H9 (cell line): ENCODE results near the gene PIK3R5. TPM values are rescaled to one million over a fixed set of nuclear protein-coding genes. Genes with fewer than 3 reads are reported as not detected.

Source experiments
- DNase-seq: peaks from one replicate; pipeline ENCODE4 v3.0.0-alpha.2; 2017
- H2AFZ ChIP-seq: one replicate; pipeline ENCODE4 v1.6.1; 2013; ENCODE audit warnings: mild to moderate bottlenecking, low read length, control low read depth, moderate library complexity
- H2AK5ac ChIP-seq: 2 replicates; pipeline ENCODE4 v1.6.1; 2013; ENCODE audit warnings: low read length, control low read depth, mixed read lengths; ENCODE audit not compliant: insufficient read length
- H2BK120ac ChIP-seq: one replicate; pipeline ENCODE4 v1.6.1; 2013; ENCODE audit warnings: low read depth, mild to moderate bottlenecking, low read length, control low read depth, inconsistent platforms; ENCODE audit not compliant: poor library complexity, severe bottlenecking
- H2BK12ac ChIP-seq: 2 replicates; pipeline ENCODE4 v1.6.1; 2013; ENCODE audit warnings: low read length, control low read depth, mixed read lengths, low read depth; ENCODE audit not compliant: insufficient read length
- H2BK15ac ChIP-seq: 2 replicates; pipeline ENCODE4 v1.6.1; 2013; ENCODE audit warnings: low read depth, low read length, control low read depth
- H2BK20ac ChIP-seq: one replicate; pipeline ENCODE4 v1.6.1; 2013; ENCODE audit warnings: low read depth, mild to moderate bottlenecking, low read length, control low read depth, inconsistent platforms; ENCODE audit not compliant: poor library complexity, severe bottlenecking
- H2BK5ac ChIP-seq: 2 replicates; pipeline ENCODE4 v1.6.1; 2013; ENCODE audit warnings: low read length, control low read depth, mixed read lengths; ENCODE audit not compliant: insufficient read length
- H3K14ac ChIP-seq: 2 replicates; pipeline ENCODE4 v1.6.1; 2013; ENCODE audit warnings: low read length, control low read depth; ENCODE audit not compliant: insufficient read depth
- H3K18ac ChIP-seq: 2 replicates; pipeline ENCODE4 v1.6.1; 2013; ENCODE audit warnings: low read depth, mild to moderate bottlenecking, mixed read lengths, low read length, control low read depth; ENCODE audit not compliant: insufficient read length
- H3K23ac ChIP-seq: 2 replicates; pipeline ENCODE4 v1.6.1; 2013; ENCODE audit warnings: low read length, control low read depth, mixed read lengths, low read depth; ENCODE audit not compliant: insufficient read length
- H3K23me2 ChIP-seq: 2 replicates; pipeline ENCODE4 v1.6.1; 2013; ENCODE audit warnings: low read depth, mild to moderate bottlenecking, mixed read lengths, low read length, control low read depth; ENCODE audit not compliant: insufficient read length, poor library complexity, severe bottlenecking
- H3K27ac ChIP-seq: 2 replicates; pipeline ENCODE4 v1.5.1; 2013; ENCODE audit warnings: low read length, control low read depth, mixed read lengths, low read depth; ENCODE audit not compliant: insufficient read length
- H3K27me3 ChIP-seq: 2 replicates; pipeline ENCODE4 v1.6.1; 2013; ENCODE audit warnings: low read length, control low read depth, inconsistent platforms; ENCODE audit not compliant: insufficient read depth
- H3K4ac ChIP-seq: 2 replicates; pipeline ENCODE4 v1.6.1; 2013; ENCODE audit warnings: low read depth, mild to moderate bottlenecking, control low read depth, inconsistent platforms, low read length, moderate library complexity
- H3K4me1 ChIP-seq: 2 replicates; pipeline ENCODE4 v1.6.1; 2013; ENCODE audit warnings: low read length, control low read depth, inconsistent platforms; ENCODE audit not compliant: insufficient read depth
- H3K4me2 ChIP-seq: 2 replicates; pipeline ENCODE4 v1.6.1; 2013; ENCODE audit warnings: low read length, control low read depth, mixed read lengths; ENCODE audit not compliant: insufficient read length, insufficient read depth
- H3K56ac ChIP-seq: 2 replicates; pipeline ENCODE4 v1.6.1; 2013; ENCODE audit warnings: low read depth, mild to moderate bottlenecking, mixed read lengths, low read length, control low read depth; ENCODE audit not compliant: insufficient read length
- H3K79me1 ChIP-seq: 2 replicates; pipeline ENCODE4 v1.6.1; 2013; ENCODE audit warnings: low read depth, mild to moderate bottlenecking, moderate library complexity, low read length, control low read depth, inconsistent platforms; ENCODE audit not compliant: insufficient read depth, poor library complexity, severe bottlenecking
- H3K79me2 ChIP-seq: 2 replicates; pipeline ENCODE4 v1.6.1; 2013; ENCODE audit warnings: low read length, control low read depth, inconsistent platforms; ENCODE audit not compliant: insufficient read depth
- H3K9ac ChIP-seq: 2 replicates; pipeline ENCODE4 v1.6.1; 2013; ENCODE audit warnings: low read length, control low read depth, mixed read lengths; ENCODE audit not compliant: insufficient read length; ENCODE audit errors: extremely low read depth
- H3K9me3 ChIP-seq: one replicate; pipeline ENCODE4 v1.6.1; 2013; ENCODE audit warnings: low read depth, low read length, inconsistent platforms; ENCODE audit not compliant: control insufficient read depth
- H3T11ph ChIP-seq: one replicate; pipeline ENCODE4 v1.6.1; 2013; ENCODE audit warnings: mild to moderate bottlenecking, low read length, control low read depth, inconsistent platforms
- H4K20me1 ChIP-seq: one replicate; pipeline ENCODE4 v1.6.1; 2013; ENCODE audit not compliant: control insufficient read depth, insufficient read length, insufficient read depth
- H4K5ac ChIP-seq: 2 replicates; pipeline ENCODE4 v1.6.1; 2013; ENCODE audit warnings: low read depth, mild to moderate bottlenecking, mixed read lengths, low read length, control low read depth; ENCODE audit not compliant: insufficient read length
- H4K8ac ChIP-seq: replicated peaks from 2 replicates; pipeline ENCODE4 v1.6.1; 2013; ENCODE audit warnings: low read length, control low read depth, mixed read lengths, low read depth; ENCODE audit not compliant: insufficient read length
- H4K91ac ChIP-seq: 2 replicates; pipeline ENCODE4 v1.6.1; 2013; ENCODE audit warnings: low read depth, mild to moderate bottlenecking, moderate library complexity, mixed read lengths, low read length, control low read depth; ENCODE audit not compliant: insufficient read length
- H3K27ac Mint-ChIP-seq, 3 experiments: 2 replicates in 2 of 3; 3 replicates in 1 of 3; pipeline ENCODE4 v1.8.0; 2020 to 2021; ENCODE audit warnings: mixed read lengths in 3 of 3, mild to moderate bottlenecking in 1 of 3, moderate library complexity in 1 of 3
- H3K27me3 Mint-ChIP-seq: 2 replicates; pipeline ENCODE4 v1.8.0; 2021; ENCODE audit warnings: low read depth, mild to moderate bottlenecking, moderate library complexity, mixed read lengths
- H3K36me3 Mint-ChIP-seq, 3 experiments: 2 replicates in 2 of 3; 3 replicates in 1 of 3; pipeline ENCODE4 v1.8.0; 2020 to 2021; ENCODE audit warnings: low read depth in 3 of 3, mixed read lengths in 3 of 3; ENCODE audit not compliant: insufficient read depth in 1 of 3
- H3K4me1 Mint-ChIP-seq, 2 experiments: 2 replicates each; pipeline ENCODE4 v1.8.0; 2020; ENCODE audit warnings: mixed read lengths in 2 of 2
- H3K4me3 Mint-ChIP-seq, 2 experiments: 2 replicates in 1 of 2; 3 replicates in 1 of 2; pipeline ENCODE4 v1.8.0; 2020 to 2021; ENCODE audit warnings: mild to moderate bottlenecking in 2 of 2, mixed read lengths in 2 of 2, moderate library complexity in 1 of 2
- H3K9me3 Mint-ChIP-seq, 2 experiments: 2 replicates in 1 of 2; 3 replicates in 1 of 2; pipeline ENCODE4 v1.8.0; 2020; ENCODE audit warnings: mild to moderate bottlenecking in 2 of 2, mixed read lengths in 2 of 2, moderate library complexity in 1 of 2
- WGBS: extraction: QIAGEN DNeasy Blood & Tissue Kit; methylation state at CpG from one replicate; pipeline ENCODE4 v1.1.7; 2013; ENCODE audit warnings: missing lambda C conversion rate, low lambda C conversion rate, mixed read lengths; ENCODE audit not compliant: insufficient read length; ENCODE audit errors: extremely low coverage; 5-methylcytosine and 5-hydroxymethylcytosine counted together
- total RNA-seq: library from RNA; stranded (reverse); gene quantifications from 2 replicates; pipeline ENCODE4 v1.2.1, GENCODE V29; 2021
- TF ChIP-seq, protein P1 (sequence below): fragments of 200-600 bp; sonication (generic); conservative IDR thresholded peaks from 3 replicates; pipeline ENCODE4 v1.8.0; 2021; ENCODE audit warnings: antibody characterized with exemption, mild to moderate bottlenecking

PIK3R5 gene
- total RNA-seq, 1 experiment from 2014 or later: 1.4 TPM

DNA sequence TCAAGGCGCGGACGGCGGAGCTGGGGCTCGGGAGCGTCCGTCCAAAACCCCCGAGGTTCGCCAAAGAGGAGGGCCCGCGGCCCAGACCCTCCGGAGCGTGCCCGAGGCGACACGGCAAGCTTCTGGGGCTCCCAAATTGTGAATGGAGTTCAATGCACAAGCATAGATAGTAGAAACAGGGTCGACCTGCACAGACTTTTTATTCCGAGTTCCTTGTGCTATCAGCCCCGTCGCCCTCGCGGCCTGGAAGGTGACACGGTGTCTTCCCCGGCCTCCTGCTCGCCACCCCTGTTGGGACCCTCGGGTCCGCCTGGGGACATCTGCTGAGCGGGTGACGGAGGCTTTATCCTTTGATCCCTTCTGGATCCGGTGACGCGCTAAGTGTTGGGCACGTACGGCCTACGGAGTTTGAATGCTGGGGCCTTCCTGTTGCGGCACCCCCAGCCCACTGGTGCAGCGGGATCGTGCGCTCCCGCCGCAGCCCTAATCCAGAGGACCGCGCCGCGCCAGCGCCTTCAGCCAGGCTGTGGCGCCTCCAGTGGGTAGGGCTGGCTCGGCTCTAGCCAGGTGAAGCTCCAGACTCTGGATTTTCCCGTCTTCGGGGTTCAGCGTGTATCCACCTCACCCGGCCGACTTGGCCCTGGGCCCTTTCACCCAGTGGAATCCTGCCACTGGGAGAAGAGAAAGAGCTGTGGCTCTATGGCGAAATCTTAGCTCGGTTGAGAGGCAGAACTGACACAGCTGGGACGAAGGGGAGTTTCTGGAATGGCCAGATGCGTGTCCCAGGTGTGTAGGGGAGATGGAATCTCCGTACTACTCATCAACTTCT, 38.8 kb upstream of the PIK3R5 start:
- WGBS: no CpG with 5 or more reads among the region's 58 CpGs
- no peak overlapping the region for H3K23ac ChIP-seq
- H2BK5ac ChIP-seq: no peak overlapping the region
- TF ChIP-seq, protein P1, sequence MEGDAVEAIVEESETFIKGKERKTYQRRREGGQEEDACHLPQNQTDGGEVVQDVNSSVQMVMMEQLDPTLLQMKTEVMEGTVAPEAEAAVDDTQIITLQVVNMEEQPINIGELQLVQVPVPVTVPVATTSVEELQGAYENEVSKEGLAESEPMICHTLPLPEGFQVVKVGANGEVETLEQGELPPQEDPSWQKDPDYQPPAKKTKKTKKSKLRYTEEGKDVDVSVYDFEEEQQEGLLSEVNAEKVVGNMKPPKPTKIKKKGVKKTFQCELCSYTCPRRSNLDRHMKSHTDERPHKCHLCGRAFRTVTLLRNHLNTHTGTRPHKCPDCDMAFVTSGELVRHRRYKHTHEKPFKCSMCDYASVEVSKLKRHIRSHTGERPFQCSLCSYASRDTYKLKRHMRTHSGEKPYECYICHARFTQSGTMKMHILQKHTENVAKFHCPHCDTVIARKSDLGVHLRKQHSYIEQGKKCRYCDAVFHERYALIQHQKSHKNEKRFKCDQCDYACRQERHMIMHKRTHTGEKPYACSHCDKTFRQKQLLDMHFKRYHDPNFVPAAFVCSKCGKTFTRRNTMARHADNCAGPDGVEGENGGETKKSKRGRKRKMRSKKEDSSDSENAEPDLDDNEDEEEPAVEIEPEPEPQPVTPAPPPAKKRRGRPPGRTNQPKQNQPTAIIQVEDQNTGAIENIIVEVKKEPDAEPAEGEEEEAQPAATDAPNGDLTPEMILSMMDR: peak; percentile 46; the same call in 2 of the 3 replicates
- Mint-ChIP-seq H3K4me1 (peaks cover 11 to 22% of the 10 kb centered on the region in 2 experiments), H3K4me3 (peak overlapping the region; percentile 55 to 74), H3K27me3 (peaks cover 94% of the 10 kb centered on the region), H3K36me3 (no peaks in the 10 kb centered on the region; a peak in 1 of 7 replicates), H3K9me3 (peaks cover 4 to 9% of the 10 kb centered on the region in 2 experiments; a peak in 3 of 5 replicates), H3K27ac (no peak overlapping the region)
- no peaks in the 10 kb centered on the region for H3K9me3 ChIP-seq
- no peak overlapping the region for H4K91ac ChIP-seq
- H3K14ac ChIP-seq: no peak overlapping the region
- peaks cover 16% of the 10 kb centered on the region for H3K23me2 ChIP-seq
- no peaks in the 10 kb centered on the region for H3K79me1 ChIP-seq
- DNase-seq: peak; percentile 67
- H2AFZ ChIP-seq: no peak overlapping the region
- H2BK20ac ChIP-seq: no peak overlapping the region
- H3K27me3 ChIP-seq: peaks cover 50% of the 10 kb centered on the region
- no peak overlapping the region for H3K18ac ChIP-seq
- peak overlapping the region; percentile 48 for H3K4me2 ChIP-seq
- H2BK12ac ChIP-seq: no peak overlapping the region
- H3K27ac ChIP-seq: no peak overlapping the region
- H4K20me1 ChIP-seq: no peaks in the 10 kb centered on the region
- H4K5ac ChIP-seq: no peak overlapping the region
- H3K9ac ChIP-seq: no peak overlapping the region
- H3K56ac ChIP-seq: no peak overlapping the region
- H2AK5ac ChIP-seq: no peak overlapping the region
- H4K8ac ChIP-seq: no peak overlapping the region
- no peak overlapping the region for H2BK120ac ChIP-seq
- H3K4me1 ChIP-seq: no peaks in the 10 kb centered on the region
- no peak overlapping the region for H2BK15ac ChIP-seq
- no peaks in the 10 kb centered on the region for H3K79me2 ChIP-seq
- no peak overlapping the region for H3K4ac ChIP-seq
- H3T11ph ChIP-seq: no peak overlapping the region
